HepG2 (cell line): ENCODE results near the gene CACNA1F. TPM values are rescaled to one million over a fixed set of nuclear protein-coding genes. Genes with fewer than 3 reads are reported as not detected.

Source experiments
- DMAP1 ChIP-seq: IDR thresholded peaks from 2 replicates; pipeline ENCODE4 v1.6.1; 2016
- ELF1 ChIP-seq: sonication (generic); formaldehyde crosslinking; IDR thresholded peaks from 2 replicates; pipeline ENCODE4 v1.4.0; 2020; ENCODE audit warnings: missing genetic modification reagents
- ELK4 ChIP-seq: sonication (generic); formaldehyde crosslinking; IDR thresholded peaks from 2 replicates; pipeline ENCODE4 v1.9.0; 2021; ENCODE audit warnings: missing genetic modification reagents, borderline replicate concordance
- KDM1A ChIP-seq: IDR thresholded peaks from 2 replicates; pipeline ENCODE4 v1.6.1; 2016; ENCODE audit warnings: missing compliant biosample characterization
- MAF1 ChIP-seq: sonication (generic); formaldehyde crosslinking; IDR thresholded peaks from 2 replicates; pipeline ENCODE4 v1.5.0; 2020; ENCODE audit warnings: missing genetic modification reagents, borderline replicate concordance
- MLX ChIP-seq: IDR thresholded peaks from 2 replicates; pipeline ENCODE4 v1.6.1; 2016
- NFIC ChIP-seq: IDR thresholded peaks from 2 replicates; pipeline ENCODE4 v1.6.1; 2012; ENCODE audit warnings: mild to moderate bottlenecking, low read length, inconsistent platforms
- POLR2AphosphoS2 ChIP-seq: IDR thresholded peaks from 2 replicates; pipeline ENCODE4 v1.6.1; 2011; ENCODE audit warnings: low read depth, low read length, improper control_type of control experiment
- ZNF224 ChIP-seq: sonication (generic); formaldehyde crosslinking; IDR thresholded peaks from 2 replicates; pipeline ENCODE4 v1.5.0; 2020; ENCODE audit warnings: mild to moderate bottlenecking, missing genetic modification reagents
- ZNF230 ChIP-seq: sonication (generic); formaldehyde crosslinking; IDR thresholded peaks from 2 replicates; pipeline ENCODE4 v1.4.0; 2020; ENCODE audit warnings: mild to moderate bottlenecking, missing genetic modification reagents
- ZNF451 ChIP-seq: sonication (generic); formaldehyde crosslinking; IDR thresholded peaks from 2 replicates; pipeline ENCODE4 v1.5.0; 2020; ENCODE audit warnings: mild to moderate bottlenecking, missing genetic modification reagents
- ZNF703 ChIP-seq: sonication (generic); formaldehyde crosslinking; IDR thresholded peaks from 2 replicates; pipeline ENCODE4 v1.5.1; 2020; ENCODE audit warnings: missing genetic modification reagents, mild to moderate bottlenecking, moderate library complexity, borderline replicate concordance
- ZNF792 ChIP-seq: IDR thresholded peaks from 2 replicates; pipeline ENCODE4 v1.6.1; 2016
- ZNF850 ChIP-seq: sonication (generic); formaldehyde crosslinking; conservative IDR thresholded peaks from 2 replicates; pipeline ENCODE4 v1.9.0; 2021; ENCODE audit warnings: mild to moderate bottlenecking, missing genetic modification reagents
- ZSCAN30 ChIP-seq: sonication (generic); formaldehyde crosslinking; IDR thresholded peaks from 2 replicates; pipeline ENCODE4 v1.5.0; 2020; ENCODE audit warnings: mild to moderate bottlenecking, missing genetic modification reagents
- polyA plus RNA-seq, 8 experiments: library from polyadenylated mRNA; depleted of rRNA in 3 of 8; stranded (reverse) in 7 of 8; unstranded in 1 of 8; fragments of >200 nt; fragmentation: Illumina TruSeq in 4 of 8; extraction: Trizol in 4 of 8; gene quantifications; 2 replicates each; pipeline versions ENCODE4 v1.2.1 to v1.2.3, GENCODE V29; 2011 to 2016; ENCODE audit warnings: low read depth in 4 of 8, missing spikeins in 1 of 8, mixed read lengths in 1 of 8; ENCODE audit not compliant: insufficient read depth in 1 of 8
- total RNA-seq, 5 experiments: library from RNA; depleted of rRNA; stranded (reverse); fragments of >200 nt; fragmentation: Illumina TruSeq; extraction: Trizol; gene quantifications; 2 replicates each; pipeline ENCODE4 v1.2.3, GENCODE V29; 2016; ENCODE audit warnings: low read depth in 1 of 5
- TF ChIP-seq, protein P1 (sequence below), 2 experiments: IDR thresholded peaks; 2 replicates each; pipeline ENCODE4 v1.6.1; 2011 to 2012; ENCODE audit warnings: low read length in 2 of 2, borderline replicate concordance in 1 of 2, low read depth in 1 of 2, mild to moderate bottlenecking in 1 of 2, moderate library complexity in 1 of 2
- TF ChIP-seq, protein P2 (sequence below): sonication (generic); formaldehyde crosslinking; IDR thresholded peaks from 2 replicates; pipeline ENCODE4 v1.4.0; 2020; ENCODE audit warnings: missing genetic modification reagents, borderline replicate concordance
- TF ChIP-seq, protein P3 (sequence below): sonication (generic); formaldehyde crosslinking; IDR thresholded peaks from 2 replicates; pipeline ENCODE4 v1.4.0; 2020; ENCODE audit warnings: mild to moderate bottlenecking, low read depth, missing genetic modification reagents

Gene CACNA1F
- total and polyA plus RNA-seq, 2 of the 13 experiments (the other 11 are each of a cell fraction or from before 2014, with no cell fraction given) = 0.03 TPM; not detected in 1

- TF ChIP-seq ELK4 (no peak), ZNF703 (CRISPR knock-in tag) (no peak), ELF1 (peak; percentile 90), ZNF224 (CRISPR knock-in tag) (no peak), ZSCAN30 (CRISPR knock-in tag) (no peak), ZNF230 (CRISPR knock-in tag) (no peak), ZNF850 (CRISPR knock-in tag) (no peak), ZNF451 (CRISPR knock-in tag) (no peak), KDM1A (CRISPR knock-in tag) (no peak), POLR2AphosphoS2 (no peak), DMAP1 (CRISPR knock-in tag) (peak; percentile 32; the same call in 1 of the 2 replicates), ZNF792 (CRISPR knock-in tag) (0 out of 2 replicates have a peak, but pooled peaks have one; percentile 43), MLX (CRISPR knock-in tag) (no peak), NFIC (no peak), MAF1 (CRISPR knock-in tag) (no peak)
- TF ChIP-seq, protein P1, sequence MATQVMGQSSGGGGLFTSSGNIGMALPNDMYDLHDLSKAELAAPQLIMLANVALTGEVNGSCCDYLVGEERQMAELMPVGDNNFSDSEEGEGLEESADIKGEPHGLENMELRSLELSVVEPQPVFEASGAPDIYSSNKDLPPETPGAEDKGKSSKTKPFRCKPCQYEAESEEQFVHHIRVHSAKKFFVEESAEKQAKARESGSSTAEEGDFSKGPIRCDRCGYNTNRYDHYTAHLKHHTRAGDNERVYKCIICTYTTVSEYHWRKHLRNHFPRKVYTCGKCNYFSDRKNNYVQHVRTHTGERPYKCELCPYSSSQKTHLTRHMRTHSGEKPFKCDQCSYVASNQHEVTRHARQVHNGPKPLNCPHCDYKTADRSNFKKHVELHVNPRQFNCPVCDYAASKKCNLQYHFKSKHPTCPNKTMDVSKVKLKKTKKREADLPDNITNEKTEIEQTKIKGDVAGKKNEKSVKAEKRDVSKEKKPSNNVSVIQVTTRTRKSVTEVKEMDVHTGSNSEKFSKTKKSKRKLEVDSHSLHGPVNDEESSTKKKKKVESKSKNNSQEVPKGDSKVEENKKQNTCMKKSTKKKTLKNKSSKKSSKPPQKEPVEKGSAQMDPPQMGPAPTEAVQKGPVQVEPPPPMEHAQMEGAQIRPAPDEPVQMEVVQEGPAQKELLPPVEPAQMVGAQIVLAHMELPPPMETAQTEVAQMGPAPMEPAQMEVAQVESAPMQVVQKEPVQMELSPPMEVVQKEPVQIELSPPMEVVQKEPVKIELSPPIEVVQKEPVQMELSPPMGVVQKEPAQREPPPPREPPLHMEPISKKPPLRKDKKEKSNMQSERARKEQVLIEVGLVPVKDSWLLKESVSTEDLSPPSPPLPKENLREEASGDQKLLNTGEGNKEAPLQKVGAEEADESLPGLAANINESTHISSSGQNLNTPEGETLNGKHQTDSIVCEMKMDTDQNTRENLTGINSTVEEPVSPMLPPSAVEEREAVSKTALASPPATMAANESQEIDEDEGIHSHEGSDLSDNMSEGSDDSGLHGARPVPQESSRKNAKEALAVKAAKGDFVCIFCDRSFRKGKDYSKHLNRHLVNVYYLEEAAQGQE (IDR thresholded peaks at IDR 0.05; ENCODE audit: borderline replicate concordance in 1 of 2, low read depth in 1 of 2, low read length in 2 of 2) = no peak
- TF ChIP-seq, protein P2, sequence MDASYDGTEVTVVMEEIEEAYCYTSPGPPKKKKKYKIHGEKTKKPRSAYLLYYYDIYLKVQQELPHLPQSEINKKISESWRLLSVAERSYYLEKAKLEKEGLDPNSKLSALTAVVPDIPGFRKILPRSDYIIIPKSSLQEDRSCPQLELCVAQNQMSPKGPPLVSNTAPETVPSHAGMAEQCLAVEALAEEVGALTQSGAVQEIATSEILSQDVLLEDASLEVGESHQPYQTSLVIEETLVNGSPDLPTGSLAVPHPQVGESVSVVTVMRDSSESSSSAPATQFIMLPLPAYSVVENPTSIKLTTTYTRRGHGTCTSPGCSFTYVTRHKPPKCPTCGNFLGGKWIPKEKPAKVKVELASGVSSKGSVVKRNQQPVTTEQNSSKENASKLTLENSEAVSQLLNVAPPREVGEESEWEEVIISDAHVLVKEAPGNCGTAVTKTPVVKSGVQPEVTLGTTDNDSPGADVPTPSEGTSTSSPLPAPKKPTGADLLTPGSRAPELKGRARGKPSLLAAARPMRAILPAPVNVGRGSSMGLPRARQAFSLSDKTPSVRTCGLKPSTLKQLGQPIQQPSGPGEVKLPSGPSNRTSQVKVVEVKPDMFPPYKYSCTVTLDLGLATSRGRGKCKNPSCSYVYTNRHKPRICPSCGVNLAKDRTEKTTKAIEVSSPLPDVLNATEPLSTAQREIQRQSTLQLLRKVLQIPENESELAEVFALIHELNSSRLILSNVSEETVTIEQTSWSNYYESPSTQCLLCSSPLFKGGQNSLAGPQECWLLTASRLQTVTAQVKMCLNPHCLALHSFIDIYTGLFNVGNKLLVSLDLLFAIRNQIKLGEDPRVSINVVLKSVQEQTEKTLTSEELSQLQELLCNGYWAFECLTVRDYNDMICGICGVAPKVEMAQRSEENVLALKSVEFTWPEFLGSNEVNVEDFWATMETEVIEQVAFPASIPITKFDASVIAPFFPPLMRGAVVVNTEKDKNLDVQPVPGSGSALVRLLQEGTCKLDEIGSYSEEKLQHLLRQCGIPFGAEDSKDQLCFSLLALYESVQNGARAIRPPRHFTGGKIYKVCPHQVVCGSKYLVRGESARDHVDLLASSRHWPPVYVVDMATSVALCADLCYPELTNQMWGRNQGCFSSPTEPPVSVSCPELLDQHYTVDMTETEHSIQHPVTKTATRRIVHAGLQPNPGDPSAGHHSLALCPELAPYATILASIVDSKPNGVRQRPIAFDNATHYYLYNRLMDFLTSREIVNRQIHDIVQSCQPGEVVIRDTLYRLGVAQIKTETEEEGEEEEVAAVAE (CRISPR knock-in tag) = no peak
- TF ChIP-seq, protein P3, sequence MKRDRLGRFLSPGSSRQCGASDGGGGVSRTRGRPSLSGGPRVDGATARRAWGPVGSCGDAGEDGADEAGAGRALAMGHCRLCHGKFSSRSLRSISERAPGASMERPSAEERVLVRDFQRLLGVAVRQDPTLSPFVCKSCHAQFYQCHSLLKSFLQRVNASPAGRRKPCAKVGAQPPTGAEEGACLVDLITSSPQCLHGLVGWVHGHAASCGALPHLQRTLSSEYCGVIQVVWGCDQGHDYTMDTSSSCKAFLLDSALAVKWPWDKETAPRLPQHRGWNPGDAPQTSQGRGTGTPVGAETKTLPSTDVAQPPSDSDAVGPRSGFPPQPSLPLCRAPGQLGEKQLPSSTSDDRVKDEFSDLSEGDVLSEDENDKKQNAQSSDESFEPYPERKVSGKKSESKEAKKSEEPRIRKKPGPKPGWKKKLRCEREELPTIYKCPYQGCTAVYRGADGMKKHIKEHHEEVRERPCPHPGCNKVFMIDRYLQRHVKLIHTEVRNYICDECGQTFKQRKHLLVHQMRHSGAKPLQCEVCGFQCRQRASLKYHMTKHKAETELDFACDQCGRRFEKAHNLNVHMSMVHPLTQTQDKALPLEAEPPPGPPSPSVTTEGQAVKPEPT = no peak
Measured at GRCh38 chrX:49186125-49187027, 46.8 kb downstream of the CACNA1F start, which contains the start of gene PRICKLE3 (continued).
